Measurements from ENCODE around the gene RPA3. TPM values are rescaled to one million over a fixed set of nuclear protein-coding genes. Genes with fewer than 3 reads are reported as not detected.

The RPA3 gene
- total RNA-seq, 3 donors from 2014 or later (not counting 1 experiment from before 2014, with no cell fraction given), result 14.2 to 25.9 (median 22.6) TPM

DNA sequence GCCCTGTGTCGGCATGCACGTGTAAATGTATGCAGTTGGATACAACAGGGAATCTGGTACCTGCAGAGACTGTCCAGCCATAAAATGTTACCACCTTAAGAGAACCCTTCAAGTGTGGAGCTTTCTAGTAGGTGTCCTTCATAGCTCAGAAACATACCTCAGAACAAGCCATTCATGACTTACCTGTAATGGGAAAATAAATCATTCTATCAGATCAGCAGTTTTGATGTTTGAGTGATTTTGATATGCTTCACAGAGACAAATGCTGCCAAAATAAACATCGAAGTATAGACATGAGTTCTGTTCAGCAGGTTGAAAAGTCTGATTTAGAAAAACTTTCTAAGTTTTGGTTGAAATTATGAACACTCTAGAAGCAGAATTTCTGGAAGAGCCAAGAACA lies 111.4 kb downstream of the RPA3 start:
- Mint-ChIP-seq H3K9me3 (no peaks in the 10 kb centered on the region), H3K36me3 (peaks cover 7% of the 10 kb centered on the region), H3K27me3 (ENCODE audit: low read depth in 2 of 2) (no peaks in the 10 kb centered on the region), H3K4me1 (no peaks in the 10 kb centered on the region), H3K27ac (no peak overlapping the region), H3K4me3 (no peak overlapping the region)
- no peak for ATAC-seq
- DNase-seq, result no peak
- intact Hi-C loops (cut with micrococcal nuclease), result no loop called here
- no peak overlapping the region for H3K27ac ChIP-seq (ENCODE audit: low read length)
- H3K4me3 ChIP-seq (ENCODE audit: low read length), result no peak overlapping the region
- H3K4me1 ChIP-seq (ENCODE audit: control insufficient read depth, insufficient read depth, low read length), result no peaks in the 10 kb centered on the region
- TF ChIP-seq, protein P1, sequence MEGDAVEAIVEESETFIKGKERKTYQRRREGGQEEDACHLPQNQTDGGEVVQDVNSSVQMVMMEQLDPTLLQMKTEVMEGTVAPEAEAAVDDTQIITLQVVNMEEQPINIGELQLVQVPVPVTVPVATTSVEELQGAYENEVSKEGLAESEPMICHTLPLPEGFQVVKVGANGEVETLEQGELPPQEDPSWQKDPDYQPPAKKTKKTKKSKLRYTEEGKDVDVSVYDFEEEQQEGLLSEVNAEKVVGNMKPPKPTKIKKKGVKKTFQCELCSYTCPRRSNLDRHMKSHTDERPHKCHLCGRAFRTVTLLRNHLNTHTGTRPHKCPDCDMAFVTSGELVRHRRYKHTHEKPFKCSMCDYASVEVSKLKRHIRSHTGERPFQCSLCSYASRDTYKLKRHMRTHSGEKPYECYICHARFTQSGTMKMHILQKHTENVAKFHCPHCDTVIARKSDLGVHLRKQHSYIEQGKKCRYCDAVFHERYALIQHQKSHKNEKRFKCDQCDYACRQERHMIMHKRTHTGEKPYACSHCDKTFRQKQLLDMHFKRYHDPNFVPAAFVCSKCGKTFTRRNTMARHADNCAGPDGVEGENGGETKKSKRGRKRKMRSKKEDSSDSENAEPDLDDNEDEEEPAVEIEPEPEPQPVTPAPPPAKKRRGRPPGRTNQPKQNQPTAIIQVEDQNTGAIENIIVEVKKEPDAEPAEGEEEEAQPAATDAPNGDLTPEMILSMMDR (IDR thresholded peaks at IDR 0.05), result no peak
- no peaks in the 10 kb centered on the region for H3K27me3 ChIP-seq (ENCODE audit: control insufficient read depth, insufficient read depth, low read length)
- H3K36me3 ChIP-seq (ENCODE audit: control insufficient read depth, insufficient read depth, low read length), result peaks cover 16% of the 10 kb centered on the region
- H3K9me3 ChIP-seq (ENCODE audit: control insufficient read depth, insufficient read depth, low read length), result no peaks in the 10 kb centered on the region
- 65% methylated on average over 3 of the region's 3 CpGs for WGBS (ENCODE audit: insufficient coverage)

DNA sequence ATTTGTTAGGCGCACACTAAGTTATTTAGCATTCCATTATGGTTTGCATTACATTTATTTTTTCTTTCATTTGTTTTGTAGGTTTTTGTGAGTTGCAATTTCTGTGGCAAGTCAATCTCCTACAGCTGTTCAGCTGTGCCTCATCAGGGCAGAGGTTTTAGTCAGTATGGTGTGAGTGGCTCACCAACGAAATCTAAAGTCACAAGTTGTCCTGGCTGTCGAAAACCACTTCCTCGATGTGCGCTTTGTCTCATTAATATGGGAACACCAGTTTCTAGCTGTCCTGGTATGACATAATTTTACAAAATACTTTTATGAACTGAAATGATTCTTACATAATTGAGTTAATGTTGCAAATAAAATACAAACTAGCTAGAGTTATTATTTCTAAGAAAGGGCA lies 122.2 kb downstream of the RPA3 start:
- Histone ChIP-seq H3K36me3 (ENCODE audit: control insufficient read depth, insufficient read depth, low read length) (peaks cover 11% of the 10 kb centered on the region), H3K4me1 (ENCODE audit: control insufficient read depth, insufficient read depth, low read length) (peaks cover 3% of the 10 kb centered on the region), H3K27ac (ENCODE audit: low read length) (peak overlapping the region; percentile 15), H3K27me3 (ENCODE audit: control insufficient read depth, insufficient read depth, low read length) (no peaks in the 10 kb centered on the region), H3K9me3 (ENCODE audit: control insufficient read depth, insufficient read depth, low read length) (no peaks in the 10 kb centered on the region), H3K4me3 (ENCODE audit: low read length) (no peak overlapping the region)
- H3K4me3 Mint-ChIP-seq, result peak overlapping the region; percentile 57
- H3K27ac Mint-ChIP-seq, result peak overlapping the region; percentile 58 to 68
- H3K4me1 Mint-ChIP-seq, result peaks cover 4 to 11% of the 10 kb centered on the region in 2 donors
- intact Hi-C loops (cut with micrococcal nuclease), result loop anchor here (1.0 to 5.0 kb wide), 5 partner anchors 45 to 701 kb away; partner anchors contain the start of gene UMAD1
- no peaks in the 10 kb centered on the region for H3K36me3 Mint-ChIP-seq
- H3K27me3 Mint-ChIP-seq (ENCODE audit: low read depth in 2 of 2), result no peaks in the 10 kb centered on the region
- WGBS (ENCODE audit: insufficient coverage), result 24% methylated on average over 4 of the region's 5 CpGs
- peak; percentile 87 to 98 (median 94) for ATAC-seq
- H3K9me3 Mint-ChIP-seq, result peaks cover 2 to 4% of the 10 kb centered on the region in 2 donors
- DNase-seq, result peak; percentile 25 to 40
- TF ChIP-seq, protein P1 (IDR thresholded peaks at IDR 0.05), result no peak

- H3K4me3 Mint-ChIP-seq, result no peak overlapping the region
- peak overlapping the region; percentile 58 to 68 for H3K27ac Mint-ChIP-seq
- peaks cover 3% of the 10 kb centered on the region for H3K4me1 ChIP-seq (ENCODE audit: control insufficient read depth, insufficient read depth, low read length)
- DNase-seq (peak in 1 of 2 donors; percentile 57), ATAC-seq (peak; percentile 58 to 65 (median 63))
- intact Hi-C loops (cut with micrococcal nuclease), result loop anchor here (1.0 to 5.0 kb wide), 5 partner anchors 442 to 702 kb away; no protein-coding TSS in a partner anchor
- H3K4me1 Mint-ChIP-seq, result peaks cover 7 to 11% of the 10 kb centered on the region in 2 donors
- H3K4me3 ChIP-seq (ENCODE audit: low read length), result no peak overlapping the region
- H3K27me3 Mint-ChIP-seq (ENCODE audit: low read depth in 2 of 2), result no peaks in the 10 kb centered on the region
- no peaks in the 10 kb centered on the region for H3K9me3 ChIP-seq (ENCODE audit: control insufficient read depth, insufficient read depth, low read length)
- no peaks in the 10 kb centered on the region for H3K36me3 Mint-ChIP-seq
- H3K9me3 Mint-ChIP-seq, result no peaks in the 10 kb centered on the region
- whole genome bisulfite sequencing (ENCODE audit: insufficient coverage), result no CpG with 5 or more reads among the region's 1 CpG
- no peak overlapping the region for H3K27ac ChIP-seq (ENCODE audit: low read length)
- TF ChIP-seq, protein P1 (IDR thresholded peaks at IDR 0.05), result peak; percentile 67
- H3K27me3 ChIP-seq (ENCODE audit: control insufficient read depth, insufficient read depth, low read length), result no peaks in the 10 kb centered on the region
- H3K36me3 ChIP-seq (ENCODE audit: control insufficient read depth, insufficient read depth, low read length), result peaks cover 11% of the 10 kb centered on the region
These were observed 123.0 kb downstream of the RPA3 start for GRCh38 chr7:7595451-7595850.

Other genes with a start within 250 kb of the RPA3 start
- under 1 TPM; 0.28 to 0.84 (median 0.45) TPM for gene COL28A1, start 182.7 kb downstream of the RPA3 start, total RNA-seq
- gene MIOS, start 151.7 kb downstream of the RPA3 start, total RNA-seq, result 10 to 100 TPM; 23.5 to 30.9 (median 28.9) TPM
- 10 to 100 TPM; 12.3 to 16.5 (median 14.6) TPM for gene UMAD1, start 77.9 kb downstream of the RPA3 start, total RNA-seq